Smooth muscle cell (in vitro differentiated cells): ENCODE measurements around the gene CLTC. TPM values are rescaled to one million over a fixed set of nuclear protein-coding genes. Genes with fewer than 3 reads are reported as not detected.

Source experiments
- DNase-seq: peaks from one replicate; lab custom pipeline; 2025; ENCODE audit not compliant: unreplicated experiment; lab: John Stamatoyannopoulos, UW
- H2AFZ ChIP-seq: fragments of 200-600 bp; sonication (generic); 2 replicates; pipeline ENCODE4 v1.6.0; 2016; ENCODE audit warnings: antibody characterized with exemption, low read depth, mild to moderate bottlenecking
- H3F3A ChIP-seq: fragments of 200-600 bp; sonication (generic); 2 replicates; pipeline ENCODE4 v1.6.0; 2017; ENCODE audit warnings: antibody characterized with exemption, low read depth
- H3K27ac ChIP-seq: fragments of 200-600 bp; sonication (generic); 2 replicates; pipeline ENCODE4 v1.5.1; 2016; ENCODE audit warnings: low read depth, mild to moderate bottlenecking
- H3K27me3 ChIP-seq: fragments of 200-600 bp; sonication (generic); 2 replicates; pipeline ENCODE4 v1.6.1; 2016; ENCODE audit warnings: low read depth, mild to moderate bottlenecking
- H3K36me3 ChIP-seq: fragments of 200-600 bp; sonication (generic); 2 replicates; pipeline ENCODE4 v1.5.1; 2016; ENCODE audit warnings: low read depth
- H3K4me1 ChIP-seq: fragments of 200-600 bp; sonication (generic); 2 replicates; pipeline ENCODE4 v1.5.1; 2016; ENCODE audit warnings: low read depth
- H3K4me2 ChIP-seq: fragments of 200-600 bp; sonication (generic); 2 replicates; pipeline ENCODE4 v1.6.0; 2016; ENCODE audit warnings: mild to moderate bottlenecking
- H3K4me3 ChIP-seq: fragments of 200-600 bp; sonication (generic); 2 replicates; pipeline ENCODE4 v1.5.1; 2016; ENCODE audit warnings: mild to moderate bottlenecking
- H3K79me2 ChIP-seq: fragments of 200-600 bp; sonication (generic); 2 replicates; pipeline ENCODE4 v1.6.0; 2016; ENCODE audit warnings: low read depth, mild to moderate bottlenecking
- H3K9ac ChIP-seq: fragments of 200-600 bp; sonication (generic); 2 replicates; pipeline ENCODE4 v1.6.0; 2016; ENCODE audit warnings: low read depth
- H3K9me3 ChIP-seq: fragments of 200-600 bp; sonication (generic); replicated peaks from 2 replicates; pipeline ENCODE4 v1.5.1; 2016; ENCODE audit warnings: low read depth
- H4K20me1 ChIP-seq: fragments of 200-600 bp; sonication (generic); 2 replicates; pipeline ENCODE4 v1.6.0; 2016; ENCODE audit warnings: low read depth
- CTCF ChIP-seq: fragments of 200-600 bp; sonication (generic); IDR thresholded peaks from 2 replicates; pipeline ENCODE4 v1.5.1; 2017; ENCODE audit warnings: borderline replicate concordance, mild to moderate bottlenecking, antibody characterized with exemption; ENCODE audit not compliant: insufficient read depth, poor library complexity, severe bottlenecking
- WGBS: methylation state at CpG from one replicate; pipeline ENCODE4 v1.1.7; 2016; ENCODE audit warnings: low lambda C conversion rate; 5-methylcytosine and 5-hydroxymethylcytosine counted together
- polyA plus RNA-seq: library from polyadenylated mRNA; unstranded; fragments of >200 nt; fragmentation: Nextera tagmentation; extraction: Ambion mirVana; gene quantifications from 2 replicates; pipeline ENCODE4 v1.2.1, GENCODE V29; 2016
- total RNA-seq: library from RNA; depleted of rRNA; stranded (reverse); fragments of >200 nt; gene quantifications from 2 replicates; pipeline ENCODE4 v1.2.3, GENCODE V29; 2014

CLTC gene
- total and polyA plus RNA-seq, 2 experiments from 2014 or later = 102 to 362 TPM

GRCh38 chr17:59616253-59616920 is 3.3 kb upstream of the CLTC start:
- Histone ChIP-seq H3K4me1 (peaks cover 24% of the 10 kb centered on the region), H3K4me2 (peak overlapping the region; percentile 99), H3K4me3 (no peak overlapping the region), H3K9me3 (no peaks in the 10 kb centered on the region), H3K27me3 (no peaks in the 10 kb centered on the region), H3K9ac (no peak overlapping the region), H3K27ac (peak overlapping the region; percentile 99), H3K79me2 (peaks cover 17% of the 10 kb centered on the region), H4K20me1 (peaks cover 8% of the 10 kb centered on the region), H3F3A (peaks cover 26% of the 10 kb centered on the region), H2AFZ (no peak overlapping the region), H3K36me3 (no peaks in the 10 kb centered on the region)
- no peak for TF ChIP-seq CTCF
- WGBS = 45% methylated on average over 7 of the region's 7 CpGs
- no peak for DNase-seq

GRCh38 chr17:59617156-59617732 is 2.5 kb upstream of the CLTC start:
- Histone ChIP-seq H2AFZ (no peak overlapping the region), H3K9me3 (no peaks in the 10 kb centered on the region), H3K4me2 (peak overlapping the region; percentile 99), H3K27me3 (no peaks in the 10 kb centered on the region), H3K36me3 (no peaks in the 10 kb centered on the region), H4K20me1 (peaks cover 17% of the 10 kb centered on the region), H3K4me3 (peak overlapping the region; percentile 99), H3K9ac (no peak overlapping the region), H3F3A (peaks cover 26% of the 10 kb centered on the region), H3K4me1 (peaks cover 32% of the 10 kb centered on the region), H3K27ac (peak overlapping the region; percentile 99), H3K79me2 (peaks cover 25% of the 10 kb centered on the region)
- WGBS = 72% methylated on average over 1 of the region's 1 CpG
- no peak for TF ChIP-seq CTCF
- no peak for DNase-seq

- H3K4me1 ChIP-seq = peaks cover 48% of the 10 kb centered on the region
- H3K79me2 ChIP-seq = peaks cover 42% of the 10 kb centered on the region
- H3K4me2 ChIP-seq = peak overlapping the region; percentile 99
- TF ChIP-seq CTCF = no peak
- H2AFZ ChIP-seq = no peak overlapping the region
- H3K9me3 ChIP-seq = no peaks in the 10 kb centered on the region
- H3K36me3 ChIP-seq = no peaks in the 10 kb centered on the region
- no peaks in the 10 kb centered on the region for H3K27me3 ChIP-seq
- under 1% methylated on average over 11 of the region's 11 CpGs for WGBS
- H3F3A ChIP-seq = peaks cover 27% of the 10 kb centered on the region
- H4K20me1 ChIP-seq = peaks cover 34% of the 10 kb centered on the region
- H3K27ac ChIP-seq = peak overlapping the region; percentile 99
- peak overlapping the region; percentile 99 for H3K4me3 ChIP-seq
- DNase-seq = no peak
- H3K9ac ChIP-seq = peak overlapping the region; percentile 97
Measured at GRCh38 chr17:59619035-59619297, 729 bp upstream of the CLTC start.

GRCh38 chr17:59620064-59620359 is 317 bp downstream of the CLTC start:
- H3K27me3 ChIP-seq = no peaks in the 10 kb centered on the region

More at GRCh38 chr17:59620064-59620359, 317 bp downstream of the CLTC start:
- TF ChIP-seq CTCF = no peak
- DNase-seq = no peak
- Histone ChIP-seq H3K9me3 (no peaks in the 10 kb centered on the region), H4K20me1 (peaks cover 45% of the 10 kb centered on the region), H3K9ac (peak overlapping the region; percentile 97), H3K4me1 (peaks cover 49% of the 10 kb centered on the region), H3K4me2 (peak overlapping the region; percentile 99), H3K4me3 (peak overlapping the region; percentile 99), H3K27ac (peak overlapping the region; percentile 99), H3F3A (peaks cover 34% of the 10 kb centered on the region), H3K36me3 (no peaks in the 10 kb centered on the region), H3K79me2 (peaks cover 53% of the 10 kb centered on the region), H2AFZ (no peak overlapping the region)
- 0% methylated on average over 12 of the region's 13 CpGs for WGBS
